B cell (primary cell): ENCODE measurements around the gene HIGD1A.

Experiments used
- CTCF ChIP-seq: fragments of 200-600 bp; IDR thresholded peaks from one replicate; pipeline ENCODE4 v1.8.0; 2022; ENCODE audit warnings: antibody characterized with exemption, mild to moderate bottlenecking
- EZH2 ChIP-seq: IDR thresholded peaks from 2 replicates; pipeline ENCODE4 v1.6.1; 2012; ENCODE audit warnings: borderline replicate concordance, low read depth, mild to moderate bottlenecking, moderate library complexity, low read length; ENCODE audit not compliant: insufficient read depth, poor library complexity, severe bottlenecking

DNA sequence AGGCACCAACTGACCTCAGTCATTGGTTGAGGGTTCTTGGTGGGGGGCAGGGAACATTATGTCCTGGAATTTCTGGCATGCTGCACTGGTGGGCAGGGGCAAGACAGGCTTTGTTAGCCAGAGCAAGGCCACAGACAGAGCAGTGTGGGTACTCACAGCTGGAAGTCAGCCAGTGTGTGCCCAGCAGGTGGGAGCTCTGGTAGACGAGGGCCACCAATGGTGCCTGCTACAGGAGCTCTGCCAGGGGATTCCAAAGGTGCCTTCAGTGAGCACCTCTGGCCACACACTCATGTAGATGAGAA lies 40.1 kb upstream of the HIGD1A start:
- TF ChIP-seq CTCF (no peak), EZH2 (no peak)
